ENCODE measurements around the gene METTL22.

Gene METTL22

GRCh38 chr16:8696880-8697279 is 75.4 kb downstream of the METTL22 start:
- no peak for DNase-seq

GRCh38 chr16:8697965-8698364 is 76.5 kb downstream of the METTL22 start:
- DNase-seq, result no peak

Measured in hippocampal formation (tissue), 2 donors.